ENCODE results near the gene MATN1.

MATN1 gene

GRCh38 chr1:30716646-30717045 lies 6.7 kb downstream of the MATN1 start:
- peaks cover 21 to 34% of the 10 kb centered on the region in 2 donors for H3K4me1 Mint-ChIP-seq
- ATAC-seq (replicated peaks) = no peak
- no peak for DNase-seq
- H3K27ac Mint-ChIP-seq = peak overlapping the region; percentile 65
- H3K27me3 Mint-ChIP-seq = peaks cover 0 to 3% of the 10 kb centered on the region in 2 donors
- H3K4me3 Mint-ChIP-seq = peak overlapping the region in 1 of 2 donors; percentile 11
- H3K9me3 Mint-ChIP-seq = peaks cover 0 to 5% of the 10 kb centered on the region in 2 donors
- H3K36me3 Mint-ChIP-seq = peaks cover 10 to 14% of the 10 kb centered on the region in 2 donors

DNA sequence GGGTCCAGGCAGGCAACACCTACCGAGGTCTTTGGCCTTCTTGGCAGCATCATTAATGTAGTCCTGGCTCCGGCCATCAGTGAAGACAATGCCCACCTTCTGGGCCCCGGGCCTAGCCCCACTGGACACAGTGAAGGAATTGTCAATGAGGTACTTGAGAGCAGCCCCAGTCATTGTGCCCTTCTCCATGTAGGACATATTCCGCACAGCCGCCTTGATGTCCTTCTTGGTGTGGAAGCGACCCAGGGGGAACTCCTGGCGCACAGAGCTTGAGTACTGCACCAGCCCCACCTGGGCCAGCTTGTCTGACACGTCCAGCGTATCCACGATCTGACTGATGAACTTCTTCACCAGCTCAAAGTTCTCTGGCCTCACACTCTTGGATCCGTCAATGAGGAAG lies 7.5 kb downstream of the MATN1 start:
- ATAC-seq (replicated peaks) = no peak
- DNase-seq = no peak
- peaks cover 18 to 27% of the 10 kb centered on the region in 2 donors for H3K4me1 Mint-ChIP-seq
- no peak overlapping the region for H3K4me3 Mint-ChIP-seq
- H3K27me3 Mint-ChIP-seq = peaks cover 5 to 9% of the 10 kb centered on the region in 2 donors
- H3K9me3 Mint-ChIP-seq = peaks cover 0 to 5% of the 10 kb centered on the region in 2 donors
- H3K27ac Mint-ChIP-seq = no peak overlapping the region
- peaks cover 10 to 11% of the 10 kb centered on the region in 2 donors for H3K36me3 Mint-ChIP-seq

DNA sequence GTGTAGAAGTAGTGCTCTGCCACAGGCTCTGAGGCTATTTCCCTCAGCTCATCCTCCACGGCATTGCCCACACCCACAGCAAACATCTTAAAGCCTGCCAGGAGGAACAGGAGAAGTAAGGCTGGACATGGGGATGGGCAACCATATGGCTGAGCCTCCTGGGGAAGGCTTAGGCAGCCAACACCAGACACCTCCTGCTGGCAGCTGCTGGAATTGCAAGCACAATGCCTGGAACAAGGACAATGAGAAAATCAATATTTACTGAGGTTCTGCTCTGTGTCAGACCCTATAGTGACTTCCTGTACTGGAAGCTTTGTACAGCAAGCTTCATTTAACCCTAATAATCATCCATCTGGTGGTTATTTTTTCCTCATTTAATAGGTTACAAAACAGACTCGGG lies 8.2 kb downstream of the MATN1 start:
- peaks cover 0 to 5% of the 10 kb centered on the region in 2 donors for H3K9me3 Mint-ChIP-seq
- no peak overlapping the region for H3K4me3 Mint-ChIP-seq
- H3K27ac Mint-ChIP-seq = no peak overlapping the region
- DNase-seq (no peak), ATAC-seq (replicated peaks) (no peak)
- H3K36me3 Mint-ChIP-seq = peaks cover 10 to 11% of the 10 kb centered on the region in 2 donors
- H3K4me1 Mint-ChIP-seq = peaks cover 14 to 20% of the 10 kb centered on the region in 2 donors
- peaks cover 5 to 9% of the 10 kb centered on the region in 2 donors for H3K27me3 Mint-ChIP-seq

DNA sequence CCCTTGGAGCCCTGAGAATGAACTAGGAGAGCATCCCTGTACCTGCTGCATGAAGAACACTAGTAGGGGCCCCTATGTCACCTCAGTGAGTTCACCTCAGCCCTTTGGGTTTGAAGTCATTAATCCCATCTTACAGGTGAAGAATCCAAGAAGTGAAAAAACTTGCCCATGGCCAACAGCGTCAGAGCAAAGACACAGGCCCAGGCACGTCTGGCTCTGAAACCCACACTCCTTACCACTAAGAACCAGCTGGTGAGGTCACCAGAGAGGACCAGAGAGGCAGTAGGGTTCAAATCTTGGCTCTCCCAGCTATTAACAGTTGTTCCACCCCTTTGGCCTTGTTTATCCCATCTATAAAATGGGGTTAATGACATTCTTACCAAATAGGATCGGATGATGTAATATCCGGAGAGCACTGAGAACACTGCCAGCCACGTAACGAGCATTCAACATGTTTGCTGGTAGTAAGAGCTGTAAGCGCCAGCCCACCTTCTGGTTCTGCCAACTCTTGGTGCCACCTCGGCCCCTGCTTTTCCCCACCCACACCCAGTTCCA lies 8.8 kb downstream of the MATN1 start:
- Mint-ChIP-seq H3K36me3 (peaks cover 10 to 11% of the 10 kb centered on the region in 2 donors), H3K9me3 (peaks cover 0 to 5% of the 10 kb centered on the region in 2 donors), H3K4me1 (peaks cover 9 to 15% of the 10 kb centered on the region in 2 donors), H3K4me3 (no peak overlapping the region), H3K27me3 (peaks cover 7 to 13% of the 10 kb centered on the region in 2 donors), H3K27ac (no peak overlapping the region)
- ATAC-seq (replicated peaks) (no peak), DNase-seq (no peak)

- H3K4me1 Mint-ChIP-seq = peaks cover 6 to 9% of the 10 kb centered on the region in 2 donors
- DNase-seq (no peak), ATAC-seq (replicated peaks) (no peak)
- H3K27ac Mint-ChIP-seq = no peak overlapping the region
- H3K36me3 Mint-ChIP-seq = peaks cover 10 to 11% of the 10 kb centered on the region in 2 donors
- peaks cover 0 to 5% of the 10 kb centered on the region in 2 donors for H3K9me3 Mint-ChIP-seq
- H3K27me3 Mint-ChIP-seq = peaks cover 13 to 17% of the 10 kb centered on the region in 2 donors
- no peak overlapping the region for H3K4me3 Mint-ChIP-seq
Observed at GRCh38 chr1:30714025-30714424, 9.4 kb downstream of the MATN1 start.

- H3K27me3 Mint-ChIP-seq = peaks cover 20 to 24% of the 10 kb centered on the region in 2 donors
- no peak for DNase-seq
Observed at GRCh38 chr1:30713311-30713710, 10.1 kb downstream of the MATN1 start.

DNA sequence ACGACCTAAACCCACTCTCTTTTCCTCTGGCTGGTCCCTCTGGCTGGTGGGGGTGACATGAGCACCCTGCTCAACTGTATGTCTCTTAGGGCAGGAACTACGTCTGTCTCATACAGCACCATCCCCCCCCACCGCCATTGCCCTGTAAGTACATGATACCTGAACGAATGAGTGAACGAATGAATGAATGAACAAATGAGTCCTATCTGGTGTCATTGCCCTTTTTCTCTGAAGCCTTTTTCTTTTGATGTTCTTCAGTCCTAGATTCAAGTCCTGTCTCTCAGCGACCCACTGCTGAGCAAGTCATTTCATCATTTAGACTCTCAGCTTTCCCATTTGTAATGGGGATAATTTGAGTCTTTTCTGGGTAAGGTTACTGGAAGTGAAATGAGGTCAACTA lies 10.8 kb downstream of the MATN1 start:
- no peak overlapping the region for H3K4me3 Mint-ChIP-seq
- H3K27me3 Mint-ChIP-seq = peaks cover 27% of the 10 kb centered on the region in 2 donors
- ATAC-seq (replicated peaks) (no peak), DNase-seq (no peak)
- H3K27ac Mint-ChIP-seq = no peak overlapping the region
- peaks cover 10 to 11% of the 10 kb centered on the region in 2 donors for H3K36me3 Mint-ChIP-seq
- H3K4me1 Mint-ChIP-seq = peaks cover under 1 to 2% of the 10 kb centered on the region in 2 donors
- H3K9me3 Mint-ChIP-seq = peaks cover 0 to 3% of the 10 kb centered on the region in 2 donors

More at GRCh38 chr1:30713311-30713710, 10.1 kb downstream of the MATN1 start:
- H3K9me3 Mint-ChIP-seq = peaks cover 0 to 5% of the 10 kb centered on the region in 2 donors
- no peak for ATAC-seq (replicated peaks)
- peaks cover 3 to 7% of the 10 kb centered on the region in 2 donors for H3K4me1 Mint-ChIP-seq
- no peak overlapping the region for H3K27ac Mint-ChIP-seq
- H3K4me3 Mint-ChIP-seq = no peak overlapping the region
- H3K36me3 Mint-ChIP-seq = peaks cover 10 to 11% of the 10 kb centered on the region in 2 donors

- Mint-ChIP-seq H3K27ac (no peak overlapping the region), H3K27me3 (peaks cover 35 to 36% of the 10 kb centered on the region in 2 donors), H3K4me3 (no peak overlapping the region), H3K4me1 (peaks cover 0 to 2% of the 10 kb centered on the region in 2 donors), H3K9me3 (peaks cover 0 to 3% of the 10 kb centered on the region in 2 donors), H3K36me3 (peaks cover 3 to 4% of the 10 kb centered on the region in 2 donors)
- ATAC-seq (replicated peaks) = no peak
- DNase-seq = no peak
Observed at GRCh38 chr1:30710407-30710806, 13.0 kb downstream of the MATN1 start.

GRCh38 chr1:30708361-30708728 lies 15.0 kb downstream of the MATN1 start:
- Mint-ChIP-seq H3K27me3 (peaks cover 39 to 41% of the 10 kb centered on the region in 2 donors), H3K4me3 (no peak overlapping the region)
- ATAC-seq (replicated peaks) = no peak

DNA sequence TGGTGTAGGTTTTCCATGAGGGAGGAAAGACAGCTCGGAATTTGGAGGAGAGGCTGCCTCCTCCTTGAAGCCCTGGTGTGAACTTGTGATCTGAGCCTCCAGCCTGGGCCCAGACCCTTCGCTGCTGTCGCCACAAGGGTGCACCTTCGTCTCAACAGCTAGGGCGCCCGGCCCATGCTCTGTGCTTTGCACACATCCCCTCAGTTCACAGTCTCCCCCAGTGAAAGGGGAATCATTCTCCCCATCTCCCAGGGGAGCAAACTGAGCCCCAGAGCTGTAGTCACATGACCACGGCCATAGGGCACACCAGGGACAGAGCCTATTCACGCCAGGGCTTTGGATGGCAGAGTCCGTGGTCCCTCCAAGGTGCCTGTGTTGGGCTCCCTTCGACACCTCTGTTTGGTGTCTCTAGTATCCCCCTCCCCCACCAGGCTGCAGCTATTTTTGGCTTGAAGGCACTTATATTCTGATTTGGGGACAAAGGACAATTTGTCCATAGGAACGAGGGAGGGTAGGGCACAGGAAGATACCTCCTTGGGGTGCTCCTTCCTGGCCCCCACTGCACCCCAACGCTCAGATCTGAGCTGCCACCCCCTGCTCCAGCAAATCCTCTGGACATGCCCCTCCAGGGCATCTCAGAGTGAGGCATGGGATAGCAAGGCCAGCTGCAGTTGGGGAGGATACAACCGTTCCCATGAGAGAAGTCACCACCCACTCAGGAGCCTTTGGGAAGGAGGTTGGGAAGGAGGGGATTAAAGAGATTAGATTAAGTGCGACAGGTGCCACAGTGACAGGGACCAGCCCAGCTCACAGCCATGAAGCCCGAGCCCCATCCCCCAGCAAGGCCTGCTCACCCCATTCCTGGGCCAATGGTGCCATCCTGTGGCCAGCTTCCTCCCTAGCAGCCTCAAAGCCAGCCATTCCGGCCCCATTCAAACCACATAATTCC lies 15.7 kb downstream of the MATN1 start:
- peaks cover 0 to 2% of the 10 kb centered on the region in 2 donors for H3K4me1 Mint-ChIP-seq
- no peaks in the 10 kb centered on the region for H3K9me3 Mint-ChIP-seq
- DNase-seq (peak; percentile 56), ATAC-seq (replicated peaks) (peak; percentile 94)
- no peak overlapping the region for H3K27ac Mint-ChIP-seq
- no peak overlapping the region for H3K4me3 Mint-ChIP-seq
- H3K36me3 Mint-ChIP-seq = no peaks in the 10 kb centered on the region
- peaks cover 39 to 41% of the 10 kb centered on the region in 2 donors for H3K27me3 Mint-ChIP-seq

More at GRCh38 chr1:30708361-30708728, 15.0 kb downstream of the MATN1 start:
- Mint-ChIP-seq H3K27ac (no peak overlapping the region), H3K9me3 (no peaks in the 10 kb centered on the region), H3K4me1 (peaks cover 0 to 2% of the 10 kb centered on the region in 2 donors), H3K36me3 (no peaks in the 10 kb centered on the region)
- no peak for DNase-seq

DNA sequence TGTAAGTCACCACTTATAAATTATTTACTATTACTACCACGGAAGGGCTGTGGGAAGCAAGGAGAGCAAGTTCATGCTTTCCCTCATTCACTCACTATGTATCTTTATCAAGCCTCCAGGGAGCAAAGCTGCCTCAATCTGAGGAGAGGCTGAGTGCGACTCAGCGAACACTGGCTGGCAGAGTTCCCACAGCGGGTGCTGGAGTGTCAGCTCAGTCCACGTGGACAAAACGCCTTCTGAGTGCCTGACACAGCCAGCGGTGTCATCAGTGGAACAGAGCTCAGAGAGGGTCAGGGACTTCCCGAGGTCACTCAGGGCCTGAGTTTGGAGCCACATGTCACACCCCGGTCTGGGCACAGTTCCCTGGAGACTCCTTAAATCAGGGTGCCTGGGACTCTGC lies 16.9 kb downstream of the MATN1 start:
- H3K27ac Mint-ChIP-seq = no peak overlapping the region
- DNase-seq (no peak), ATAC-seq (replicated peaks) (no peak)
- no peak overlapping the region for H3K4me3 Mint-ChIP-seq
- no peaks in the 10 kb centered on the region for H3K36me3 Mint-ChIP-seq
- no peaks in the 10 kb centered on the region for H3K9me3 Mint-ChIP-seq
- H3K4me1 Mint-ChIP-seq = peaks cover 0 to 2% of the 10 kb centered on the region in 2 donors
- peaks cover 36 to 41% of the 10 kb centered on the region in 2 donors for H3K27me3 Mint-ChIP-seq

DNA sequence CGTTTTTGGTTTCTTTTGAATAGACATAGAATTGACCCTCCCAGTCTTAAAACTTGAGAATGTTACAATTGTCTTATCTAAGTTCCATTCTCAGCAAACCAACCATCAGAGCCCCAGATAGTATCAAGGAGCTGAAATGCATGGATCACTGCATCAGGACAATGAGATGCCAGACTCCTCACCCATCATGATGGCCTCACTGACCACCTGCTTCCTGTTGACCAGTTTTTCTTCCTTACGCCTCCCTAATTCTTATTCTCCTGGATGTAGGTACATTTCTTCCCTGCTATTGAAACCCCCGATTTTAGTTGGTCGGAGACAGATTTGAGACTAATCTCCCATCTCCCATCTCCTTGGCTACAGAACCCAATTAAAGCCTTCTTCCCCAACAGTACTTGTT lies 17.7 kb downstream of the MATN1 start:
- no peak for ATAC-seq (replicated peaks)
- Mint-ChIP-seq H3K9me3 (no peaks in the 10 kb centered on the region), H3K4me3 (no peak overlapping the region), H3K27ac (no peak overlapping the region), H3K4me1 (peaks cover 0 to 2% of the 10 kb centered on the region in 2 donors), H3K27me3 (peaks cover 30 to 36% of the 10 kb centered on the region in 2 donors), H3K36me3 (no peaks in the 10 kb centered on the region)
- DNase-seq = no peak

GRCh38 chr1:30704765-30705509 lies 18.4 kb downstream of the MATN1 start:
- no peak overlapping the region for H3K27ac Mint-ChIP-seq
- peaks cover 0 to 2% of the 10 kb centered on the region in 2 donors for H3K4me1 Mint-ChIP-seq
- H3K4me3 Mint-ChIP-seq = no peak overlapping the region
- DNase-seq (no peak), ATAC-seq (replicated peaks) (no peak)
- H3K27me3 Mint-ChIP-seq = peaks cover 27 to 36% of the 10 kb centered on the region in 2 donors
- no peaks in the 10 kb centered on the region for H3K9me3 Mint-ChIP-seq
- no peaks in the 10 kb centered on the region for H3K36me3 Mint-ChIP-seq

DNA sequence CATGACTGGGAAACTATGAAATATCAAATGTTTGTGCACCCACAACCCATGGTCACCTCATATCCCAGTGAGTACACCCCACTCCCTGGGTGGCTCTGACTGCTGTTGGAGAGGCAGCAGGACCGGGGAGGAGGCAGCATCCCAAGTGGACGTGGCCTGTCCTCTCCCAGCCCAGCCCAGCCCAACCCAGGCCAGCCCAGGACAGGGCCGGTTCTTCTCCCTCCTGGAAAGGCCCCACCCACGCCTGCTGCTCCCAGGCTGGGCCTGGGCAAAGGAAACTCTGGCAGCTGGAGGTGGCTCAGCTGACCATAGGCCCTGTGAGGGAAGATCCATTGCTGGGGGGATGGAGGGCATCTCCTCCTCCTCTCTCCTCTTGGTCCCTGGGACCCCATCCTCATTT lies 19.1 kb downstream of the MATN1 start:
- no peaks in the 10 kb centered on the region for H3K9me3 Mint-ChIP-seq
- no peak overlapping the region for H3K4me3 Mint-ChIP-seq
- no peaks in the 10 kb centered on the region for H3K36me3 Mint-ChIP-seq
- no peak overlapping the region for H3K27ac Mint-ChIP-seq
- peaks cover 0 to 2% of the 10 kb centered on the region in 2 donors for H3K4me1 Mint-ChIP-seq
- peaks cover 23 to 31% of the 10 kb centered on the region in 2 donors for H3K27me3 Mint-ChIP-seq
- no peak for DNase-seq
- no peak for ATAC-seq (replicated peaks)
